ENCODE data around the gene IL1RAPL2. TPM values are rescaled to one million over a fixed set of nuclear protein-coding genes. Genes with fewer than 3 reads are reported as not detected.

Gene IL1RAPL2
- total RNA-seq, 2 experiments from 2014 or later: not detected

GRCh38 chrX:105564501-105564900, 998.5 kb downstream of the IL1RAPL2 start:
- H3K27me3 Mint-ChIP-seq: no peaks in the 10 kb centered on the region
- POLR2A ChIA-PET: no interaction called here
- intact Hi-C loops (cut with micrococcal nuclease): no loop called here
- DNase-seq: no peak
- H3K36me3 Mint-ChIP-seq: no peaks in the 10 kb centered on the region
- H3K9me3 Mint-ChIP-seq: peaks cover 3% of the 10 kb centered on the region
- no peak overlapping the region for H3K27ac Mint-ChIP-seq
- H3K4me1 Mint-ChIP-seq (ENCODE audit: low read depth): no peaks in the 10 kb centered on the region
- no peak overlapping the region for H3K4me3 Mint-ChIP-seq
- CTCF ChIA-PET: no interaction called here

- Mint-ChIP-seq H3K4me1 (ENCODE audit: low read depth) (no peaks in the 10 kb centered on the region), H3K27ac (no peak overlapping the region), H3K27me3 (no peaks in the 10 kb centered on the region), H3K36me3 (no peaks in the 10 kb centered on the region), H3K4me3 (no peak overlapping the region), H3K9me3 (no peaks in the 10 kb centered on the region)
- intact Hi-C loops (cut with micrococcal nuclease): no loop called here
- no peak for DNase-seq
- POLR2A ChIA-PET: no interaction called here
- CTCF ChIA-PET: no interaction called here
Measured at GRCh38 chrX:105565856-105566255, 999.9 kb downstream of the IL1RAPL2 start.

- Mint-ChIP-seq H3K36me3 (no peaks in the 10 kb centered on the region), H3K4me1 (ENCODE audit: low read depth) (no peaks in the 10 kb centered on the region), H3K27ac (no peak overlapping the region), H3K4me3 (no peak overlapping the region), H3K27me3 (no peaks in the 10 kb centered on the region), H3K9me3 (peaks cover under 1% of the 10 kb centered on the region)
- ChIA-PET CTCF (no interaction called here), POLR2A (no interaction called here)
- intact Hi-C loops (cut with micrococcal nuclease): no loop called here
- no peak for DNase-seq
Measured at GRCh38 chrX:105567082-105567481, 1001.1 kb downstream of the IL1RAPL2 start.

- no peaks in the 10 kb centered on the region for H3K4me1 Mint-ChIP-seq (ENCODE audit: low read depth)
- intact Hi-C loops (cut with micrococcal nuclease): no loop called here
- no peaks in the 10 kb centered on the region for H3K9me3 Mint-ChIP-seq
- POLR2A ChIA-PET: no interaction called here
- DNase-seq: no peak
- H3K36me3 Mint-ChIP-seq: no peaks in the 10 kb centered on the region
- CTCF ChIA-PET: no interaction called here
- no peaks in the 10 kb centered on the region for H3K27me3 Mint-ChIP-seq
- H3K27ac Mint-ChIP-seq: no peak overlapping the region
- H3K4me3 Mint-ChIP-seq: no peak overlapping the region
Measured at GRCh38 chrX:105608745-105609144, 1042.7 kb downstream of the IL1RAPL2 start.

- ChIA-PET POLR2A (no interaction called here), CTCF (no interaction called here)
- intact Hi-C loops (cut with micrococcal nuclease): no loop called here
- Mint-ChIP-seq H3K27ac (no peak overlapping the region), H3K27me3 (no peaks in the 10 kb centered on the region), H3K4me1 (ENCODE audit: low read depth) (no peaks in the 10 kb centered on the region), H3K36me3 (no peaks in the 10 kb centered on the region), H3K4me3 (no peak overlapping the region), H3K9me3 (no peaks in the 10 kb centered on the region)
- no peak for DNase-seq
Measured at GRCh38 chrX:105609530-105609929, 1043.5 kb downstream of the IL1RAPL2 start.

GRCh38 chrX:105610411-105610810, 1044.4 kb downstream of the IL1RAPL2 start:
- H3K9me3 Mint-ChIP-seq: no peaks in the 10 kb centered on the region
- no peaks in the 10 kb centered on the region for H3K36me3 Mint-ChIP-seq

GRCh38 chrX:105618393-105619101, 1052.5 kb downstream of the IL1RAPL2 start:
- POLR2A ChIA-PET: no interaction called here
- intact Hi-C loops (cut with micrococcal nuclease): no loop called here

More at GRCh38 chrX:105610411-105610810, 1044.4 kb downstream of the IL1RAPL2 start:
- Mint-ChIP-seq H3K4me1 (ENCODE audit: low read depth) (no peaks in the 10 kb centered on the region), H3K27ac (no peak overlapping the region), H3K27me3 (no peaks in the 10 kb centered on the region), H3K4me3 (no peak overlapping the region)
- CTCF ChIA-PET: no interaction called here
- POLR2A ChIA-PET: no interaction called here
- no peak for DNase-seq
- intact Hi-C loops (cut with micrococcal nuclease): no loop called here

GRCh38 chrX:105634180-105634579, 1068.2 kb downstream of the IL1RAPL2 start:
- Mint-ChIP-seq H3K36me3 (no peaks in the 10 kb centered on the region), H3K27me3 (no peaks in the 10 kb centered on the region), H3K27ac (no peak overlapping the region), H3K4me3 (no peak overlapping the region), H3K4me1 (ENCODE audit: low read depth) (no peaks in the 10 kb centered on the region), H3K9me3 (peaks cover 3% of the 10 kb centered on the region)
- POLR2A ChIA-PET: no interaction called here
- DNase-seq: no peak
- CTCF ChIA-PET: no interaction called here
- intact Hi-C loops (cut with micrococcal nuclease): no loop called here

More at GRCh38 chrX:105618393-105619101, 1052.5 kb downstream of the IL1RAPL2 start:
- no peaks in the 10 kb centered on the region for H3K36me3 Mint-ChIP-seq
- no peaks in the 10 kb centered on the region for H3K27me3 Mint-ChIP-seq
- H3K27ac Mint-ChIP-seq: no peak overlapping the region
- no peak overlapping the region for H3K4me3 Mint-ChIP-seq
- CTCF ChIA-PET: no interaction called here
- H3K9me3 Mint-ChIP-seq: peaks cover 2% of the 10 kb centered on the region
- H3K4me1 Mint-ChIP-seq (ENCODE audit: low read depth): no peaks in the 10 kb centered on the region
- DNase-seq: no peak

- Mint-ChIP-seq H3K4me1 (ENCODE audit: low read depth) (no peaks in the 10 kb centered on the region), H3K36me3 (no peaks in the 10 kb centered on the region), H3K4me3 (no peak overlapping the region), H3K9me3 (peaks cover 3% of the 10 kb centered on the region), H3K27ac (no peak overlapping the region), H3K27me3 (no peaks in the 10 kb centered on the region)
- DNase-seq: no peak
- intact Hi-C loops (cut with micrococcal nuclease): no loop called here
- ChIA-PET CTCF (no interaction called here), POLR2A (no interaction called here)
Measured at GRCh38 chrX:105635794-105636193, 1069.8 kb downstream of the IL1RAPL2 start.

- Mint-ChIP-seq H3K4me3 (no peak overlapping the region), H3K9me3 (peaks cover 3% of the 10 kb centered on the region), H3K27me3 (no peaks in the 10 kb centered on the region), H3K4me1 (ENCODE audit: low read depth) (no peaks in the 10 kb centered on the region), H3K36me3 (no peaks in the 10 kb centered on the region), H3K27ac (no peak overlapping the region)
- ChIA-PET POLR2A (no interaction called here), CTCF (no interaction called here)
- intact Hi-C loops (cut with micrococcal nuclease): no loop called here
- no peak for DNase-seq
Measured at GRCh38 chrX:105636667-105637066, 1070.7 kb downstream of the IL1RAPL2 start.

- DNase-seq: no peak
- intact Hi-C loops (cut with micrococcal nuclease): no loop called here
- no peaks in the 10 kb centered on the region for H3K4me1 Mint-ChIP-seq (ENCODE audit: low read depth)
- no peaks in the 10 kb centered on the region for H3K27me3 Mint-ChIP-seq
- no peaks in the 10 kb centered on the region for H3K36me3 Mint-ChIP-seq
- no peak overlapping the region for H3K4me3 Mint-ChIP-seq
- POLR2A ChIA-PET: no interaction called here
- CTCF ChIA-PET: no interaction called here
- H3K9me3 Mint-ChIP-seq: no peaks in the 10 kb centered on the region
- no peak overlapping the region for H3K27ac Mint-ChIP-seq
Measured at GRCh38 chrX:105645667-105646357, 1079.8 kb downstream of the IL1RAPL2 start.

GRCh38 chrX:105646592-105647372, 1080.8 kb downstream of the IL1RAPL2 start:
- CTCF ChIA-PET: no interaction called here

More at GRCh38 chrX:105646592-105647372, 1080.8 kb downstream of the IL1RAPL2 start:
- no peak for DNase-seq
- intact Hi-C loops (cut with micrococcal nuclease): no loop called here
- no peaks in the 10 kb centered on the region for H3K36me3 Mint-ChIP-seq
- no peaks in the 10 kb centered on the region for H3K9me3 Mint-ChIP-seq
- no peak overlapping the region for H3K4me3 Mint-ChIP-seq
- no peaks in the 10 kb centered on the region for H3K27me3 Mint-ChIP-seq
- no peak overlapping the region for H3K27ac Mint-ChIP-seq
- no peaks in the 10 kb centered on the region for H3K4me1 Mint-ChIP-seq (ENCODE audit: low read depth)
- POLR2A ChIA-PET: no interaction called here

Data from activated CD4-positive, alpha-beta memory T cell treated with anti-CD3 and anti-CD28 coated beads for 36 hours (primary cell).